Measurements from ENCODE around the gene PGBD4. TPM values are rescaled to one million over a fixed set of nuclear protein-coding genes. Genes with fewer than 3 reads are reported as not detected.

The PGBD4 gene
- total RNA-seq, result 1.8 and 1.9 TPM in 2 replicates

GRCh38 chr15:34101366-34102174 lies at the start of gene PGBD4, which contains the start of gene EMC7:
TSS of gene PGBD4 (plus strand) at chr15:34102083. CDS start at chr15:34102532, 449 bp downstream.
TSS of gene EMC7 (minus strand) at chr15:34101862. CDS start at chr15:34101839, 23 bp downstream.

Other genes starting within 250 kb of the PGBD4 start
- under 0.01 TPM in 1 of 2 replicates, not detected in the other for gene CHRM5, start 133.6 kb upstream of the PGBD4 start, total RNA-seq
- 14.2 and 19.4 TPM in 2 replicates for gene AVEN, start 62.9 kb upstream of the PGBD4 start, total RNA-seq
- 24.1 and 35.1 TPM in 2 replicates for gene EMC7, start 221 bp upstream of the PGBD4 start, total RNA-seq
- gene KATNBL1, start 108.0 kb downstream of the PGBD4 start, total RNA-seq, result 17.3 and 24.9 TPM in 2 replicates
- gene EMC4, start 122.9 kb downstream of the PGBD4 start, total RNA-seq, result 177 and 190 TPM in 2 replicates
- 17.1 and 19.1 TPM in 2 replicates for gene SLC12A6, start 235.7 kb downstream of the PGBD4 start, total RNA-seq
- 107 and 185 TPM in 2 replicates for gene NOP10, start 241.1 kb downstream of the PGBD4 start, total RNA-seq
- not detected in 2 replicates for gene NUTM1, start 241.2 kb downstream of the PGBD4 start, total RNA-seq

Measured in bronchial smooth muscle cell (primary cell).